ENCODE measurements around the gene SOX15. TPM values are rescaled to one million over a fixed set of nuclear protein-coding genes. Genes with fewer than 3 reads are reported as not detected.
A peak's percentile ranks its signal among the peaks of the same experiment; 100 is the strongest.

SOX15 gene
- total RNA-seq, 2 experiments from 2014 or later: 0.84 to 1.6 TPM

DNA sequence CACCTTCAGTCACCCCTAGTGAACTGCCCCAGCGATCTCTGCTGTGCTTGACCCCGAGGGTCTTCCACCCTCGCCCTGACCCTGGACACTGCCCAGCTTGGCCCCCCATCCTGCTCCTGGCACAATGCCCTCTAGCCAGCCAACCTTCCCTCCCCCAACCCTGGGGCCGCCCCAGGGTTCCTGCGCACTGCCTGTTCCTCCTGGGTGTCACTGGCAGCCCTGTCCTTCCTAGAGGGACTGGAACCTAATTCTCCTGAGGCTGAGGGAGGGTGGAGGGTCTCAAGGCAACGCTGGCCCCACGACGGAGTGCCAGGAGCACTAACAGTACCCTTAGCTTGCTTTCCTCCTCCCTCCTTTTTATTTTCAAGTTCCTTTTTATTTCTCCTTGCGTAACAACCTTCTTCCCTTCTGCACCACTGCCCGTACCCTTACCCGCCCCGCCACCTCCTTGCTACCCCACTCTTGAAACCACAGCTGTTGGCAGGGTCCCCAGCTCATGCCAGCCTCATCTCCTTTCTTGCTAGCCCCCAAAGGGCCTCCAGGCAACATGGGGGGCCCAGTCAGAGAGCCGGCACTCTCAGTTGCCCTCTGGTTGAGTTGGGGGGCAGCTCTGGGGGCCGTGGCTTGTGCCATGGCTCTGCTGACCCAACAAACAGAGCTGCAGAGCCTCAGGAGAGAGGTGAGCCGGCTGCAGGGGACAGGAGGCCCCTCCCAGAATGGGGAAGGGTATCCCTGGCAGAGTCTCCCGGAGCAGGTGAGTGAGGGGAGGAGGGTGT is 31.2 kb downstream of the SOX15 start, which contains the start of gene TNFSF13:
Gene TNFSF13 (plus strand): TSS at position 207 of the 776 bp plus-strand sequence. CDS start 290 bp downstream, at position 497.
- H3K4me1 ChIP-seq (ENCODE audit: insufficient read depth, low read length, poor library complexity, severe bottlenecking): peaks cover 40% of the 10 kb centered on the region
- H2AFZ ChIP-seq (ENCODE audit: low read length): peak within 1 kb of the TSS; percentile 12; the same call in 1 of the 2 replicates
- no peak within 1 kb of the TSS for H3K4me3 ChIP-seq (ENCODE audit: low read depth, low read length, poor library complexity, severe bottlenecking)
- H3K79me2 ChIP-seq (ENCODE audit: insufficient read depth, low read depth, low read length): peaks cover 19% of the 10 kb centered on the region; the same call in 1 of the 2 replicates
- H3K4me2 ChIP-seq (ENCODE audit: low read length): peak within 1 kb of the TSS; percentile 74
- intact Hi-C loops (cut with micrococcal nuclease; ENCODE audit: unreplicated experiment): no loop called here
- H3K9me2 ChIP-seq (ENCODE audit: insufficient read depth, low read length): no peaks in the 10 kb centered on the region
- DNase-seq (ENCODE audit: low spot score): no peak
- no peaks in the 10 kb centered on the region for H4K20me1 ChIP-seq (ENCODE audit: insufficient read depth, low read length)
- no peak for TF ChIP-seq EZH2phosphoT487 (IDR thresholded peaks at IDR 0.05; ENCODE audit: borderline replicate concordance, low read depth, low read length)
- TF ChIP-seq, protein P1, sequence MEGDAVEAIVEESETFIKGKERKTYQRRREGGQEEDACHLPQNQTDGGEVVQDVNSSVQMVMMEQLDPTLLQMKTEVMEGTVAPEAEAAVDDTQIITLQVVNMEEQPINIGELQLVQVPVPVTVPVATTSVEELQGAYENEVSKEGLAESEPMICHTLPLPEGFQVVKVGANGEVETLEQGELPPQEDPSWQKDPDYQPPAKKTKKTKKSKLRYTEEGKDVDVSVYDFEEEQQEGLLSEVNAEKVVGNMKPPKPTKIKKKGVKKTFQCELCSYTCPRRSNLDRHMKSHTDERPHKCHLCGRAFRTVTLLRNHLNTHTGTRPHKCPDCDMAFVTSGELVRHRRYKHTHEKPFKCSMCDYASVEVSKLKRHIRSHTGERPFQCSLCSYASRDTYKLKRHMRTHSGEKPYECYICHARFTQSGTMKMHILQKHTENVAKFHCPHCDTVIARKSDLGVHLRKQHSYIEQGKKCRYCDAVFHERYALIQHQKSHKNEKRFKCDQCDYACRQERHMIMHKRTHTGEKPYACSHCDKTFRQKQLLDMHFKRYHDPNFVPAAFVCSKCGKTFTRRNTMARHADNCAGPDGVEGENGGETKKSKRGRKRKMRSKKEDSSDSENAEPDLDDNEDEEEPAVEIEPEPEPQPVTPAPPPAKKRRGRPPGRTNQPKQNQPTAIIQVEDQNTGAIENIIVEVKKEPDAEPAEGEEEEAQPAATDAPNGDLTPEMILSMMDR (conservative IDR thresholded peaks at IDR 0.05; ENCODE audit: low read length): no peak
- no peaks in the 10 kb centered on the region for H3K9me3 ChIP-seq (ENCODE audit: low read length)
- BruUV-seq (replicated peaks): no TSS peak
- POLR2A ChIA-PET: interaction anchor here (0.7 to 0.9 kb wide), 2 partner anchors 33 to 189 kb away, joined by 3 read pairs; no protein-coding TSS in a partner anchor
- no peak within 1 kb of the TSS for H3K27ac ChIP-seq (ENCODE audit: low read depth, low read length, poor library complexity, severe bottlenecking)
- CTCF ChIA-PET (ENCODE audit: unreplicated experiment): no interaction called here
- peaks cover 6% of the 10 kb centered on the region; the same call in 1 of the 2 replicates for H3K36me3 ChIP-seq (ENCODE audit: insufficient read depth, low read length)

DNA sequence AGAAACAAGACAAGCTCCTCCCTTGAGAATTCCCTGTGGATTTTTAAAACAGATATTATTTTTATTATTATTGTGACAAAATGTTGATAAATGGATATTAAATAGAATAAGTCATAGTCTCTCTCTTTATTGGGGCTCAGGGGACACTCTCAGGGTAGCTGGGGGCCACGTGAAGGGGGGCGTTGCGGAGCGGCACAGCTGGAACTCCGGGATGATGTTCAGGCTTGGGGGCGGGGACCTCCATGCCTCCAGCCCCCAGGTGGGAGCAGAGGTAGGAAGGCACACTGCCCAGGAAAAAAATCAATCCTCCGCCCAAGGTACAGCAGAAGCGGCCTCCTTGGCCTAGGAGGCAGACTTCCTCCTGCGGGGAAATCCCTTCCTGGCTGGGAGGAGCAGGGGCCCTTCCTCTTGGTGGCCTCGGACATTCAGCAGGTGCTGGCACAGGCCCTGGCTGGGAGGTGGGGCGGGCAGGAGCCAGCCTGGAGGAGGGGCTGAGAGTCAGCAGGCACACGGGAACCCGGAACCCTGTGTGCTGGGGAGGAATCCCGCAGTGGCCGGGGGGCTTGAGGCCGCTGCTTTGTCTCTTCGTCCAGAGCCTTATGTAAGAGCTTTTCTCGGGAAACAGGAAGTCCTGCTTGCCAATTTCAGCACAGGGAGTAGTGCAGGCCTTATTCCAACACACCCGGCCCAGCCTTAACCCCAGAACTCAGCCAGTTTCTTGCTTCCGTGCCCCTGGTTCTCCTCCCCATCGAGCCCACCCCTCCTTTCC is 31.9 kb downstream of the SOX15 start:
- Histone ChIP-seq H4K20me1 (ENCODE audit: insufficient read depth, low read length) (no peaks in the 10 kb centered on the region), H3K27ac (ENCODE audit: low read depth, low read length, poor library complexity, severe bottlenecking) (no peak overlapping the region), H3K4me2 (ENCODE audit: low read length) (peak overlapping the region; percentile 27), H2AFZ (ENCODE audit: low read length) (peak overlapping the region; percentile 12; the same call in 1 of the 2 replicates), H3K9me3 (ENCODE audit: low read length) (no peaks in the 10 kb centered on the region), H3K4me3 (ENCODE audit: low read depth, low read length, poor library complexity, severe bottlenecking) (no peak overlapping the region), H3K9me2 (ENCODE audit: insufficient read depth, low read length) (no peaks in the 10 kb centered on the region), H3K4me1 (ENCODE audit: insufficient read depth, low read length, poor library complexity, severe bottlenecking) (peaks cover 40% of the 10 kb centered on the region), H3K79me2 (ENCODE audit: insufficient read depth, low read depth, low read length) (peaks cover 11% of the 10 kb centered on the region; the same call in 1 of the 2 replicates), H3K36me3 (ENCODE audit: insufficient read depth, low read length) (no peaks in the 10 kb centered on the region)
- intact Hi-C loops (cut with micrococcal nuclease; ENCODE audit: unreplicated experiment): no loop called here
- CTCF ChIA-PET (ENCODE audit: unreplicated experiment): no interaction called here
- DNase-seq (ENCODE audit: low spot score): peak; percentile 33
- TF ChIP-seq, protein P1 (conservative IDR thresholded peaks at IDR 0.05; ENCODE audit: low read length): no peak
- TF ChIP-seq EZH2phosphoT487 (IDR thresholded peaks at IDR 0.05; ENCODE audit: borderline replicate concordance, low read depth, low read length): no peak
- no TSS peak for BruUV-seq (replicated peaks)
- POLR2A ChIA-PET: interaction anchor here (0.7 to 0.9 kb wide), 2 partner anchors 33 to 190 kb away, joined by 3 read pairs; no protein-coding TSS in a partner anchor
